Measurements from ENCODE around the gene FERMT2. TPM values are rescaled to one million over a fixed set of nuclear protein-coding genes. Genes with fewer than 3 reads are reported as not detected.

The FERMT2 gene
- total RNA-seq, 1 donor from 2014 or later = 324 TPM

- Mint-ChIP-seq H3K27me3 (ENCODE audit: low read depth, unreplicated experiment) (no peaks in the 10 kb centered on the region), H3K4me1 (ENCODE audit: low read depth, unreplicated experiment) (peaks cover 26% of the 10 kb centered on the region), H3K9me3 (ENCODE audit: unreplicated experiment) (no peaks in the 10 kb centered on the region), H3K4me3 (ENCODE audit: unreplicated experiment) (peak overlapping the region; percentile 78), H3K36me3 (ENCODE audit: low read depth, unreplicated experiment) (peaks cover 8% of the 10 kb centered on the region), H3K27ac (ENCODE audit: unreplicated experiment) (peak overlapping the region; percentile 91)
- Histone ChIP-seq H3K27ac (ENCODE audit: low read depth, low read length) (peak overlapping the region; percentile 96), H3K4me2 (ENCODE audit: low read length) (peak overlapping the region; percentile 94), H3K36me3 (ENCODE audit: insufficient read depth, low read length) (peaks cover 4% of the 10 kb centered on the region), H3K9ac (ENCODE audit: low read length) (peak overlapping the region; percentile 95), H3K4me1 (ENCODE audit: insufficient read depth, low read length) (peaks cover 20% of the 10 kb centered on the region), H3K27me3 (ENCODE audit: insufficient read depth, low read length) (no peaks in the 10 kb centered on the region), H3K79me2 (ENCODE audit: insufficient read depth, low read length) (peaks cover 40% of the 10 kb centered on the region), H2AFZ (ENCODE audit: low read depth, low read length) (peak overlapping the region; percentile 77), H3K9me3 (ENCODE audit: insufficient read depth, low read depth, low read length) (no peaks in the 10 kb centered on the region), H3K4me3 (ENCODE audit: insufficient read depth, low read depth, low read length) (peak overlapping the region; percentile 73), H4K20me1 (ENCODE audit: insufficient read depth, low read length) (peaks cover 36% of the 10 kb centered on the region)
- DNase-seq (ENCODE audit: low read depth) (peak; percentile 65), FAIRE-seq (no peak)
- TF ChIP-seq CTCF (IDR thresholded peaks at IDR 0.05; ENCODE audit: insufficient read depth, low read depth, low read length) (peak; percentile 47), EZH2 (IDR thresholded peaks at IDR 0.05; ENCODE audit: insufficient read depth, low read length) (no peak)
These were observed 1.1 kb upstream of the FERMT2 start for GRCh38 chr14:52951681-52952554.

GRCh38 chr14:52950410-52950897 is 396 bp downstream of the FERMT2 start:
- H3K9me3 Mint-ChIP-seq (ENCODE audit: unreplicated experiment) = no peaks in the 10 kb centered on the region
- H3K36me3 Mint-ChIP-seq (ENCODE audit: low read depth, unreplicated experiment) = peaks cover 10% of the 10 kb centered on the region
- DNase-seq (ENCODE audit: low read depth) (peak; percentile 30), FAIRE-seq (no peak)
- H3K9me3 ChIP-seq (ENCODE audit: insufficient read depth, low read depth, low read length) = no peaks in the 10 kb centered on the region
- peak overlapping the region; percentile 89 for H3K27ac ChIP-seq (ENCODE audit: low read depth, low read length)
- peak overlapping the region; percentile 97 for H3K9ac ChIP-seq (ENCODE audit: low read length)
- H3K27ac Mint-ChIP-seq (ENCODE audit: unreplicated experiment) = peak overlapping the region; percentile 94
- peaks cover 50% of the 10 kb centered on the region for H4K20me1 ChIP-seq (ENCODE audit: insufficient read depth, low read length)
- peak overlapping the region; percentile 99 for H3K4me3 Mint-ChIP-seq (ENCODE audit: unreplicated experiment)
- peaks cover 20% of the 10 kb centered on the region for H3K4me1 ChIP-seq (ENCODE audit: insufficient read depth, low read length)
- H3K4me1 Mint-ChIP-seq (ENCODE audit: low read depth, unreplicated experiment) = peaks cover 30% of the 10 kb centered on the region
- peak overlapping the region; percentile 83 for H2AFZ ChIP-seq (ENCODE audit: low read depth, low read length)
- peak overlapping the region; percentile 95 for H3K4me2 ChIP-seq (ENCODE audit: low read length)
- no peaks in the 10 kb centered on the region for H3K27me3 ChIP-seq (ENCODE audit: insufficient read depth, low read length)
- H3K4me3 ChIP-seq (ENCODE audit: insufficient read depth, low read depth, low read length) = peak overlapping the region; percentile 98
- H3K27me3 Mint-ChIP-seq (ENCODE audit: low read depth, unreplicated experiment) = no peaks in the 10 kb centered on the region
- peaks cover 55% of the 10 kb centered on the region for H3K79me2 ChIP-seq (ENCODE audit: insufficient read depth, low read length)
- TF ChIP-seq EZH2 (IDR thresholded peaks at IDR 0.05; ENCODE audit: insufficient read depth, low read length) = no peak
- TF ChIP-seq CTCF (IDR thresholded peaks at IDR 0.05; ENCODE audit: insufficient read depth, low read depth, low read length) = no peak
- H3K36me3 ChIP-seq (ENCODE audit: insufficient read depth, low read length) = peaks cover 4% of the 10 kb centered on the region
